Measurements from ENCODE around the gene RARS1.
A peak's percentile ranks its signal among the peaks of the same experiment; 100 is the strongest.

RARS1 gene

DNA sequence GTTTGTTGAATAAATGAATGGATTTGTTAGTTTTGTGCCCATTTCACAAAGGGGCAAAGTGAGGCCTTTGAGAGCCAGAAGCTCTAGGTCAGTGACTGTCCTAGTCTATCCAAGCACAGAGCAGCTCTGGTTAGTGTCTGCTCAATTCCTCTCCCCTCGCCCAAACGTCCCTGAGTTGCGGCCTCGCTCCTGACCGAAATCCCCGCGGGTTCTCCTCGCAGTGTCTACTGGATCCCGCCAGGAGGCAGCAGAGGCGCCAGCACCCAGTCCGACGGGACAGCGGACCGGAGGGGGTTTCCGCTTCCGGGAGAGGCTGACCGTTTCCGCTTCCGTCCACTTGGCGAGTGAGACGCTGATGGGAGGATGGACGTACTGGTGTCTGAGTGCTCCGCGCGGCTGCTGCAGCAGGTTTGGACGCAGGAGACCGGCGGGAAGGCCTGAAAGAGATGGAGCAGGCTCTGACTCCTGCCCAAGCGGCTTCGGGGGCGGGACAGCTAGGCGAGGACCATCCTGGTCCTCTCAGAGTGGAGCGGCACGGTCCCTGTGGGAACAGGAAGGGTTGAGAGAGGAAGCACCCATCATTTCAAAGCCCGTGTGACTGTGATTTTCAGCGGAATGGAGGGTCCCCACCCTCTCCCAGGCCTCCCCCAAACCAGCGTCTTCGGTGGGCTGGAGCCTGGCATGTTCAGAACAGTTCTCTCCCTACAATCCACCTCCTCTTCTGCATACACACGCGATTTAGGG is at the start of gene RARS1:
TSS of gene RARS1 (plus strand) at position 336 of the 744 bp plus-strand sequence. CDS start at position 364, 28 bp downstream.
- DNase-seq: peak; percentile 92 to 94

DNA sequence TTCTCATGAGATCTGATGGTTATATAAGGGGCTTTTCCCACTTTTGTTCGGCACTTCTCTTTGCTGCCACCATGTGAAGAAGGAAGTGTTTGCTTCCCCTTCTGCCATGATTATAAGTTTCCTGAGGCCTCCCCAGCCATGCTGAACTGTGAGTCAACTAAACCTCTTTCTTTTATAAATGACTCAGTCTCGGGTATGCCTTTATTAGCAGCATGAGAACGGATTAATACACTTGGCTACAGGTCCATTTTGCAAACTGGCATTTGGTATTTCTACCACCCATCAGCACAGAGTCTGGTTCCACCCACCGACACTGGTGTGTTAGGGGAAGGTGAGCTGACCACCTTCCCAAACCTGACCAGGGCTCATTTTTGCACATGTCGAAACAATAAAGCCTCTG is 47.9 kb upstream of the RARS1 start:
- no peak for DNase-seq

DNA sequence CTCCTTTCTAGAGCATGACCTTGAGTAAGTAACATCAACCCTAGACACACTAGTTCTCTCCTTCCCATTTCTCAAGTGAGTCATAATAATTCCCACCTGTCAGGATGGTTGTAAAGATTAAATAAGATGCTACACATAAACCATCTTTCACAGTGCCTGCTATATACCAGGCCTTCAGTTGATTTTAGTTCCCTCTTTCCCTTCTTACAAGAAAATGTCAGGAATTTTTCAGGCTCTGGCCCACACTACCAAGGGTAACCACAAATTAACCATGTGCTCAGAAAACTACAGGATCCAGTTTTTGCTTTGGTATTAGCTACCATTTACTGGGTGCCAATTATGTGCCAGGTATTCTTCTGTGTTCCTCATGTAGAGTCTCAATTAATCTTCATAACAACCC is 42.7 kb upstream of the RARS1 start:
- DNase-seq: no peak

DNA sequence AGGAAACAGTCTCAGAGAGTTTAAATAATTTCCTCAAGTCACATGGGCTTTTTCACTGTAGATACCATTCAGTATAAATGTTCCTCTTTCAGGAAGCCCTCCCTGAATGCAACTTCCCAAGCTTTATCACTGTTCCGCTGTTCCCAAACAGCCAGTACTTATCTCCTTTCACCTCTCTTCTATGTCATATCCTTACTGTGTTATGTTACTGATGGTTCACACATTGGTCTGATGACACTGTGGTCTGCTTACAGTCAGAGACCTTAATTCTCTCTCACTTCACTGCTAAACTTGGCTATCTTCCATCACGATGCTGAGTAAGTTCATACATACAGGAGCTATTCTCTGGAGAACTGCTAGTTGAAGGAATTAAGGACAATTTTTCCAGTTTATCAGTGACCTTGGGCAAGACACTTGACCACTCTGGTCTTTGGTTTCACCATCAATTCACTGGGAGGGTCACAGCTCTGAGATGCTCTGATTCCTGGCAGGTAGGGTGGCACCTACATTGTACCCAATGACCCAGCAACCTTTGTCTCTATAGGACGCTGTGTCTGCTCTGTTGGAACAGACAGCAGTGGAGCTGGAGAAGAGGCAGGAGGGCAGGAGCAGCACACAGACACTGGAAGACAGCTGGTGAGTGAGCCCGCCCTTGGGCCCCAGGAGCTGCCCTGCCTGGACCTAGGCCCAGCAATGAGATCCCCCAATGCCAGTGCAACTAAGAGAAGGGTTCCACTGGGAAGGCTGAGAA is 42.1 kb upstream of the RARS1 start:
- DNase-seq: no peak

DNA sequence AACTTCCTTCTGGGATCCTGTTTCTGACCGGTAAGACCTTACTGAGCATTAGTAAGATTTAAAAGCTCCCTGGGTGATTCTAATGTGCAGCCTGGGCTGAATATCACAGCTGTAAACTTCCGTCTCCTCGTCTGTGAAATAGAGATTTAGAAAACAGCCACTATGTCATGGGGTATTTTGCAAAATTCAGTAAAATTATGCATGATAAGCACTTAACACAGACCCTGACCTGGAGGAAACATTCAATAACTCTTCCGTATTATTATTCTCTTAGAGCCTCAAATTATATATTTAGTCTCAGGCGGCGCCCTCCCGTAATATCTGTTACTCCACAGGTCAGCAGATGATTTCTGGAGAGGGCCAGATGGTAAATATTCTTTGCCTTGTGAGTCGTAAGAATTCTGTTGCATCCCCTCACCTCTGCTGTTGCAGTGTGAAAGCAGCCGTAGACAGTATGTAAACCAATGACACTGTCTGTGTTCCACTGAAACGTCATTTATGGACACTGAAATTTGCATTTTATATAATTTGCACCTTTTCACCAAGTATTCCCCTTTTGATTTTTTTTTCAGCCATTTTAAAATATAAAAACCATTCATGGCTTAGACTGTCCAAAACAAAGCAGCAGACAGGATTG is 39.2 kb upstream of the RARS1 start:
- no peak for DNase-seq

DNA sequence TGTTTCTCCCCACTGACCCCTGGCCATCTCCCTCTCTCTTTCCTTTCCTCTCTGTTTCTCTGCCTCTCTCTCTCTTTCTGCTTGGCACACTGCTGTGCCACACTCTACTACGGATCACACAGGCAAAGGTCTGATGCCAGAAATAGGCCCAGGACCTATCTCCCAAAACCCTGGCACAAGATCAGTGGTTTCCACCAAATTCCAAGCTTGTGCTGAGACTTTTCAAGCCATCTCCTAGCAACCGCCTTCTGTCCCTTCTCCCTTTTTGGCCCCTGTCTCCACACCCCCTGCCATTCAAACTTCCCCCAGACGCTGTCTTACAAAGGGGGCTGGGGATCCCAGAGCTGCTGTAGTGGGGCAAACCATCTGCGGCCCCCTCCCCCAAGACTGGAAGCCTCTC is 38.5 kb upstream of the RARS1 start:
- DNase-seq: no peak

DNA sequence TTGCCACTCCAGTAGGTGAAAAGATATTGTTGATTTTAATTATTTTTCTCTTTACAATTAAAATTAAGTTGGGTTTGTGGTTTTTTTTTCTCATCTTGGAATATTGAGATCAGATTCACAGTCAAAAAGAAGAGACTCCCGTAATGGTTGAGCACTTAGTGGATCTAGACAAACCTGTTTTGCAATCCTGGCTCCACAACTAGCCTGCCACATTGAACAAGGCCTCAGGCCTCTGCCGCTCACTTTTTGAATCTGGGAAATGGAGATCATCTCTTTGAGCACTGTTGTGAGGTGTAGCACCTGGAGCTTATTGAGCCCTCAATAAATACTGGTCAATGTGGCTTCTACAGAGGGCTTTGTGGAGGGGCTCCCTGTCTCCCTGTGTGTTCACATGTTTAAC is 37.1 kb upstream of the RARS1 start:
- DNase-seq: no peak

DNA sequence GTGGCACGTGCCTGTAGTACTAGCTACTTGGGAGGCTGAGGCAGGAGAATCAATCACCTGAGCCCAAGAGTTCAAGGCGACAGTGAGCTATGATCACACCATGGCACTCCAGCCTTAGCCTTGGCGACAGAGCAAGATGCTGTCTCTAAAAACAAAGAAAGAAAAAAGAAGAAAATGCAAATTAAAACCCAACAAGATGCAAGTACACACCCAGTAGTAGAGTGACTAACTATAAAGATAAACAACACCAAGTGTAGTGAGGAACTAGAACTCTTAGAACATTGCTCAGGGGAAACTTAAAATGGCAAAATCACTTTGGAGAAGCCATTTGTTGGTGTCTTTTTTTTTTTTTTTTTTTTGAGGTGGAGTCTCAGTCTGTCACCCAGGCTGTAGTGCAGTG is 34.7 kb upstream of the RARS1 start:
- no peak for DNase-seq

DNA sequence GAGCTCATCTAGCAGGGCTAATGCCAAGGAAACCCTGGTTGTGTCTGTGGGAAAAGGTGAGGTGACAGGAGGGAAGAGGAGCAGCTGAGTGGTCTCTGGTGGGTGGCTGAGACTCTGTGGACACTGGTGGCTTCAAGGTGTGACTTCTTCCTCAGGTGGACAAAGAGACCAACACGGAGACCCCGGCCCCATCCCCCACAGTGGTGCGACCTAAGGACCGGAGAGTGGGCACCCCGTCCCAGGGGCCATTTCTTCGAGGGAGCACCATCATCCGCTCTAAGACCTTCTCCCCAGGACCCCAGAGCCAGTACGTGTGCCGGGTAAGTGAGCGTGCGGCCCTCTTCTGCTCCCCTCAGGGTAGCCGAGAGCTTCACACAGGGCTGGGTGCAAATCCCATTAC is 31.1 kb upstream of the RARS1 start:
- DNase-seq: no peak

DNA sequence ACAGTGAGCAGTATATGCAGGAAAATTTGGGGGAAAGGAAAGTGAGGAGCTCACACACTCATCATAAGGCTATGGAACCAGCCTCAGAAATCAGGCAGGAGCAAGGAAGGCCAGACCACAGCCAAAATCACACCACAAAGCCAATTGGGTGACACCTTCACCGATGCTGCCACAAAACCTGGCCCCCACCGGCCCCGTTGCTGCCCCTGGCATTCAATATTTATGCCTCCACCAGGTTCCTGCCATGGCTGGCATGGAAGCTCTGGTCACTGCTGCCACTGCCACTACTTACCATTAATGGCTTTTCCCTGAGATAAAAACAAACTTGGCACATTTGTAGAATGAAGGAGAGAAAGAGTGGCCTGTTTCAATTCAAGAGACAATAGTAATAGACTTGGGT is 28.7 kb upstream of the RARS1 start:
- no peak for DNase-seq

DNA sequence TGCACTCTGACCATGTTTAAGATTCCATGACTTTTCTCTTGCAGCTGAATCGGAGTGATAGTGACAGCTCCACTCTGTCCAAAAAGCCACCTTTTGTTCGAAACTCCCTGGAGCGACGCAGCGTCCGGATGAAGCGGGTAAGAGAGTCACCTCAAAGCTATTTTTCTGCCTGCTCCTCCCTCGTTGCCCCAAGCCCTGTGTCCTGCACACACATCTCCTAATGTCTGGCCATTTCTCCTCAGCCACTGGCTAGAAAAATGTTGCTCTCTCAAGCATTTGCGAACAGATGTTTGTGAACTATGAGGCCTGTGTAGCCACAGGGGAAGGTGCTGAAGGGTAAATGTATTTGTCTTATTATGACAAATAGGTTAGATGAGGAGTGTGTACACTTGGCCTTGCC is 25.7 kb upstream of the RARS1 start:
- no peak for DNase-seq

DNA sequence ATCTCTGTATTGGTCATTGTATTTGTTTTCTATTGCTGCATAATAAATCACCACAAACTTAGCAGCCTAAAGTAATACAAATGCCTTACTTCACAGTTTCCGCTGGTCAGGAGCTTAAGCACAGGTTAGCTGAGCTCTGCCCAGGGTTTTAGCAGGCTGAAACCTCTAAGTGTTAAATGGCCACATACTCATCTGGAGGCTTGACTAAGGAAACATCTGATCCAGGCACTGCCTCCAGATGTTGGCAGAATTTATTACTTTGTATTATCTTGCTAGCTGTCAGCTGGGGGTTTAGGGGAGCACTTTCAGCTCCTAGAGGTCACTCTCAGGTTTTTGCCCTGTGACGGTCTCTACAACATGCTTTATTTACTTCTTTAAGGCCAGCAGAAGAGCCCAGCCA is 23.2 kb upstream of the RARS1 start:
- DNase-seq: no peak

DNA sequence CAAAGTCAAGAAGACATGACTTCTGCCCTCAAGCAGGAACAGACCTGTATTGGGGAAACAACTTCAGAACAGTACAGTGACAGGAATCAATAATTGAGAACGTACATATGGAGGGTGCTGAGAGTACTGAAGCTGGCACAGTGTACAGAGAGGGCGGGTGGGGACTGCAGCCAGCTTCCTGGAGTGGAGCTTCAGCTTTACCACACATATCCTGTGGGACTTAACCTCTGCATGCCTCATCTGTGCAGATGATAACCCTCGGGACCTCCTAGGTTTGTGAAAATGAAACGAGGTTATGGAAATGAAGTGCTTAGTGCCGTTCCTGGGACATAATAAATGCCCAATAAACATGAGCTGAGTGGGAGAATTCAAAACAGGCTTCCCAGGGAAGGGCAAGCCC is 22.1 kb upstream of the RARS1 start:
- no peak for DNase-seq

DNA sequence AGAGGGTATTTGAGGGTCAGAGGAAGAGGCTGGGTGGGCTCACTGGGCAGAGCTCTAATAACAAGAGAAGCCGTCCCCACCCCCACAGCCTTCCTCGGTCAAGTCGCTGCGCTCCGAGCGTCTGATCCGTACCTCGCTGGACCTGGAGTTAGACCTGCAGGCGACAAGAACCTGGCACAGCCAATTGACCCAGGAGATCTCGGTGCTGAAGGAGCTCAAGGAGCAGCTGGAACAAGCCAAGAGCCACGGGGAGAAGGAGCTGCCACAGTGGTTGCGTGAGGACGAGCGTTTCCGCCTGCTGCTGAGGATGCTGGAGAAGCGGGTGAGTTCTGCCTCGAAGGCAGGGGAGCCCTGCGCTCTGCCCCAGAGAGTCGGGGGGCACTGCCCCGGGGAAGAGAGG is 21.6 kb upstream of the RARS1 start:
- DNase-seq: no peak

DNA sequence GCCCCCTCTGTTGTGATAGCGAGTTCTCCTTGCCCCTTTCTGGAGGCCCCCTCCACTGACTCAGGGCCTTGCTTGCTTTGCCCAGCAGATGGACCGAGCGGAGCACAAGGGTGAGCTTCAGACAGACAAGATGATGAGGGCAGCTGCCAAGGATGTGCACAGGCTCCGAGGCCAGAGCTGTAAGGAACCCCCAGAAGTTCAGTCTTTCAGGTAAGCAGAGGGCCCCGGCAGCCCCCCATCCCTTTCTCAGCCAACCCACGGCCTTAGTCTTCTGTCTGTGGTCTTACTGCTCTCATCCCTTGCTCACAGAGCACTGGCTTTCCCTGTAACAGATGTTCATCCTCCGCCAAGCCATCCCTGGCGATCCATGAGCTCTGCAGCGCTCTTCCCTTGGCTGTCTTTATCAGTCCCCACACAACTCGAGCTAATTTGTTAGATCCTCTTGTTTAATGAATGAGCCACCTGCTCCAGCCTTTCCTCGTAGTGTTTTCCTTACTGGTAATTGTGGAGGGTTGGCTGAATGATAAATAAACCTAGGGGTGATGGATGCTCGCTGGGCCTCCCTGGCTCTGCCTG is 18.4 kb upstream of the RARS1 start:
- no peak for DNase-seq

DNA sequence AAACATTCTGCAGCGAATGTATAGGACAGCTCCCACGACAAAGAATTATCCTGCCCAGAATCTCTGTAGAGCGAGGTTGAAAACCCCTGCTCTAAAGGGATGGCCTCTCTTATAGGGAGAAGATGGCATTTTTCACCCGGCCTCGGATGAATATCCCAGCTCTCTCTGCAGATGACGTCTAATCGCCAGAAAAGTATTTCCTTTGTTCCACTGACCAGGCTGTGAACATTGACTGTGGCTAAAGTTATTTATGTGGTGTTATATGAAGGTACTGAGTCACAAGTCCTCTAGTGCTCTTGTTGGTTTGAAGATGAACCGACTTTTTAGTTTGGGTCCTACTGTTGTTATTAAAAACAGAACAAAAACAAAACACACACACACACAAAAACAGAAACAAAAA is 17.4 kb upstream of the RARS1 start:
- no peak for DNase-seq

DNA sequence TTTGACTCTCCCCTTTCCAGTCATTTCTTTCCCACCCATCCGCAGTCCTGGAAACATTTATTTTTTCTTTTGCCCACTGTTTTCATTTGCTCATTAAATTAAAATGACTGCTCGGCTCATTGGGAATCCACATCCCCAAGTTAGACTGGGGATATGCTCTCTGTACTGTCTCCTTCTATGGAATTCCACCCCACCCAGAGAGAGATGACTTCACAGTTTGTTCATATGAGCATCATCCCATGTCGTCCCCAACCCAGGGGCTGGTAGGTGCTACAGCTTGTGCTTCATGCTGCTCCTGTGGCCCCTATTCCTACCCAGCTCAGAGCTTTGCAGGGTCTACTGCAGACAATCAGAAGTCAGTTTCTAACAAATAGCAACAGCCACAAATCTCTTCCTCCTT is 16.5 kb upstream of the RARS1 start:
- no peak for DNase-seq

DNA sequence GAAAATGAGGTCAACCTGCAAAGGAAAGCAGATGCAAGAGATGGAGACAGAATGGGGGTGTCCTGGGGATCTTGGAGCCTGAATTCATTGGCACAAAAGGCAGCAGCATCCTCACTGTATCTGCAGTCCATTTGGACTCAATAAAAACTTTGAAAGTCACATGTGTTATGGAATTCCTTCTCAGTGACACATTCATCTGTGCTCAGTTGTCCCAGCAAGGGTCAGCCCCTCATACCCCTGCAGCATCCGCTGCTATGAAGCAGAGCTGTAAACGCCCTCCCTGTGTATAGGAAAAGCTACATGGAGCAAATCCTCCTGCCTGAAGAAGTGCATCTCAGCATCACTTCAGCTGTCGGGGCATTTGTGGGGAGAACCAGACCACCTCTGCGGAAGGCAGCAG is 14.5 kb upstream of the RARS1 start:
- no peak for DNase-seq

DNA sequence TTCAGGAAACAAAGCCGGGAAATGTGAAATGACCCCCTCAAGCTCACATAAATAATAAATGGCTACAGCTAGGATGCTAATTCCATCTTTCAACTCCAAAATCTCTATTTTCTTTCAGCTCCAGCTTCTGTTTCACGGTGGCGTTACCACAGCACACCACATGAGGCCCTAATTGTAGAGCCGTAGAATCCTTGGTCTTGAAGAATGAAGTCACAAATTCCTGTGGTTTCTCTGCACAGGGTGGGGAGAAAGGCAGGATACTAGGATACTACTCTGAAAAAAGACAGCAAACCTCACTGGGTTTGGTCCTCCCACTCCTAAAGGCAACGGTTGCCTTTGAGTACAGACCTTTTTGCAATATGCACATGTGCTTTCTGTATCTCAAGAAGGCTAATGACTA is 13.9 kb upstream of the RARS1 start:
- no peak for DNase-seq

DNA sequence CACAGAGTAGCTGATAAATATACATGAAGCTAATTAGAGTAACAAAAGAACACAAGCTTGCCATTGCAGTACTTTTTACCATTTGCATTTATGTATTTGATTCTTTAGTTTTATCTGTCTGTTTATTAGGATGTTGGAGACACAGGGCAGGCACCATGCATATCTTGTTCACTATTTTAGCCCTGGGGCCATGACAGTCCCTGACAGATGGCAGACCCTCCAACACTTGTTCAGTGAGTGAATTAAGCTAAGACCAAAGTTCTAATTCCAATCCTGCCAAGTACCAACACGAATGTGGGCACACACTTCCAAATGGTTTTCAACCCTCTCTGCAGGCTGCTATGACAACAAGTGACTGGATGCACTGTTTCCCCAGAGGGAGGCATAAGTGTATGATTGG is 12.0 kb upstream of the RARS1 start:
- DNase-seq: no peak

DNA sequence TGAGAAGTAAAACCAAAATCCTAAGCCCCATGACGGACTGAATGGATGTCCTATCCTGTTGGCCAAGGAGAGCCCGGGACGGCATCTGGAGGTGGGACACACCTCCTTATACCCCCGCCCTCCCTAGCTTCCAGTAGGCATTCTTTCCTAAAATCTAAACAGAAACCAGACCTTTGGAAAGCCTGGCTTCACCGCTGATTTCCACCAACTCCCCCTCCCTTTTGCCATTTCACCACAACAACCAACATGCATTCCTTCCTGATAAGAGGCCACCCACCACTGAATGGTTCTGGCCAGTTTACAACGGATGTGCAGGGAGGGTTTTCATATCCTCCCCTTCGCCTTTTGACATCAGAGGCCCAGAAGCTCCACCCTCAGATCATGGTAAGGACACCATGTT is 9.2 kb upstream of the RARS1 start:
- no peak for DNase-seq

DNA sequence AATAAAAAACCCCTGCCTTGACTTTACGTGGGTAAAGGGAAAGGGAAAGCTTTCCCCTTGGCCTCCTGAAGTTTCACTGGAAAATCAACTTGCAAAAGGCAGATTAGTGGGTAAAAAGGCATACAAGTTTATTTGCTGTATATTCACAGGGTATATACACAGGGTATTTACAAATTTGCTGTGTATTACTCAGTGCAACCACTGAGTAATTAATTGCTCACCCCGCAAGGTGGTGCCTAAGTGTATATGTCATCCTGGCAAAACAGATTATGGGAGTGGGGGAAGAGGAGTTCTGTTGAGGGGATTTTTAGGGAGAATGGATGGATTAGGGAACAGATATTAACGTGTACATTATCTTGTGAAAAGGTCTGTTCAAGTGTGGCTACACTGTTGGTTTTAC is 7.1 kb upstream of the RARS1 start:
- DNase-seq: no peak

DNA sequence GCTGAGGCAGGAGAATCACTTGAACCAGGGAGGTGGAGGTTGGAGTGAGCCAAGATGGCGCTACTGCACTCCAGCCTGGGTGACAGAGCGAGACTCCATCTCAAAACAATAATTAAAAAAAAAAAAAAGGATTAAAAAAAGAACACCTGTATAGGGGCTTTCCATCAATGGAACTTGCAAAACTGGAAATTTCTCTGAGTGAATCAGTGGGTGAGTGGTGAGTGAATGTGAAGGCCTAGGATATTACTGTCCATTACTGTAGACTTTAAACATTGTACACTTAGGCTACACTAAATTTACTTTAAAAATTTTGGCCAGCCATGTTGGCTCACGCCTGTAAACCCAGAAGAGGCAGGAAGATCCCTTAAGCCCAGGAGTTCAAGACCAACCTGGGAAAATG is 5.7 kb upstream of the RARS1 start:
- DNase-seq: no peak

DNA sequence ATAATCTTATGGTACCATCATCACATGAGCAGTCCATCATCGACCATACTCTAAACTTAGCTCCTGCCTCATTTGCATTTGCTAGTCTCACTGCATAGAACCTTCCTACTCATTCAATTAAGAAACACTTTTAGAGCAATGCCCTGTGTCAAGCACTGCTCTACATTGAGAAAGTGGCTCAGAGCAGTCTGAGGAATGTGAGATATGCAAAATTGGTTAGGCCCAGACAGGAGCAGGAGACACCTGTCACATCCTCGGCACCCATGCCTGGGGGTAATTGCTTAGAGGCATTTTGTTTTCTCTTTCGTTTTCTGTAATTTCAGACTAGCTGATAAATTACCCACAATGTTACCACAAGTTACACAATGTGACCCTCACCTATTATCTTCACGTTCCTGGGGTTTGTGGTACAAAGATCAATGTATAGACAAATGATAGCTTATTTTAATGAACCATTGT is 4.9 kb upstream of the RARS1 start:
- DNase-seq: no peak
